Mammary epithelial cell (primary cell): ENCODE measurements around the gene CD177.

Source experiments
- CTCF ChIP-seq, 2 donors: IDR thresholded peaks in 1 of 2; conservative IDR thresholded peaks in 1 of 2; 2 replicates each; pipeline ENCODE4 v1.5.1; 2011 to 2012; ENCODE audit warnings: inconsistent platforms in 2 of 2, low read length in 2 of 2, mild to moderate bottlenecking in 2 of 2, control low read depth in 1 of 2, low read depth in 1 of 2; ENCODE audit not compliant: insufficient read depth in 1 of 2; ENCODE audit errors: extremely low read depth in 1 of 2
- EZH2 ChIP-seq: IDR thresholded peaks from 2 replicates; pipeline ENCODE4 v1.6.1; 2012; ENCODE audit warnings: low read length, inconsistent platforms, borderline replicate concordance

- TF ChIP-seq EZH2 (no peak), CTCF (conservative IDR thresholded peaks at IDR 0.05 in 1 of 2, IDR thresholded peaks at IDR 0.05 in 1 of 2; ENCODE audit: extremely low read depth in 1 of 2, insufficient read depth in 1 of 2, low read depth in 1 of 2, low read length in 2 of 2) (no peak)
Measured at GRCh38 chr19:43380771-43381386, 27.4 kb downstream of the CD177 start.
